HG02763 (cell line): ENCODE measurements around the gene CIB4.

Experiments used
- ATAC-seq: cut with Tn5 transposase; IDR thresholded peaks from one replicate; pipeline ENCODE4 v1.9.1; 2021; ENCODE audit warnings: mild to moderate bottlenecking, moderate library complexity; ENCODE audit not compliant: unreplicated experiment

CIB4 gene

GRCh38 chr2:26555246-26556133 lies 85.7 kb downstream of the CIB4 start:
- ATAC-seq: no peak

GRCh38 chr2:26552641-26553374 lies 88.4 kb downstream of the CIB4 start:
- ATAC-seq: no peak

- no peak for ATAC-seq
These were observed 90.7 kb downstream of the CIB4 start for GRCh38 chr2:26550276-26551015.

GRCh38 chr2:26542676-26543505 lies 98.3 kb downstream of the CIB4 start:
- ATAC-seq: no peak

- no peak for ATAC-seq
These were observed 99.0 kb downstream of the CIB4 start for GRCh38 chr2:26542194-26542455.

GRCh38 chr2:26541401-26542193 lies 99.6 kb downstream of the CIB4 start:
- no peak for ATAC-seq

- ATAC-seq: no peak
These were observed 100.2 kb downstream of the CIB4 start for GRCh38 chr2:26540961-26541360.

GRCh38 chr2:26540306-26540705 lies 100.9 kb downstream of the CIB4 start:
- no peak for ATAC-seq

- no peak for ATAC-seq
These were observed 103.2 kb downstream of the CIB4 start for GRCh38 chr2:26537826-26538475.

- no peak for ATAC-seq
These were observed 103.9 kb downstream of the CIB4 start for GRCh38 chr2:26537069-26537825.

- ATAC-seq: no peak
These were observed 104.6 kb downstream of the CIB4 start for GRCh38 chr2:26536371-26537068.

- ATAC-seq: no peak
These were observed 105.4 kb downstream of the CIB4 start for GRCh38 chr2:26535663-26536275.

- ATAC-seq: no peak
These were observed 106.1 kb downstream of the CIB4 start for GRCh38 chr2:26534865-26535662.

- no peak for ATAC-seq
These were observed 106.9 kb downstream of the CIB4 start for GRCh38 chr2:26534098-26534864.

GRCh38 chr2:26533661-26534060 lies 107.5 kb downstream of the CIB4 start:
- no peak for ATAC-seq
